Neutrophil (primary cell): Measurements from ENCODE around the gene EFHD2.
"Not testable (repeated sequence)": the region's sequence is repeated elsewhere in the genome, so short reads cannot be mapped to it uniquely, and the experiment has no call there.

Source experiments
- H3K27ac ChIP-seq: fragments of 200-600 bp; sonication (generic); 2 replicates; pipeline ENCODE4 v1.5.1; 2016; ENCODE audit warnings: mild to moderate bottlenecking, moderate library complexity
- H3K27me3 ChIP-seq: fragments of 200-600 bp; sonication (generic); 2 replicates; pipeline ENCODE4 v1.6.0; 2016; ENCODE audit warnings: mild to moderate bottlenecking
- H3K36me3 ChIP-seq: fragments of 200-600 bp; sonication (generic); 2 replicates; pipeline ENCODE4 v1.5.1; 2017
- H3K4me1 ChIP-seq, 2 experiments: fragments of 200-600 bp in 1 of 2; sonication (generic) in 1 of 2; 1 replicate in 1 of 2; 2 replicates in 1 of 2; pipeline versions ENCODE4 v1.5.1 to v1.6.1; 2013 to 2016; ENCODE audit warnings: low read depth in 1 of 2, low read length in 1 of 2, mild to moderate bottlenecking in 1 of 2, moderate library complexity in 1 of 2; ENCODE audit not compliant: control insufficient read depth in 1 of 2, insufficient read depth in 1 of 2
- H3K4me3 ChIP-seq, 2 experiments: fragments of 200-600 bp in 1 of 2; sonication (generic) in 1 of 2; 1 replicate in 1 of 2; 2 replicates in 1 of 2; pipeline ENCODE4 v1.5.1; 2013 to 2016; ENCODE audit warnings: low read depth in 1 of 2, low read length in 1 of 2, mild to moderate bottlenecking in 1 of 2, moderate library complexity in 1 of 2
- H3K9me3 ChIP-seq: fragments of 200-600 bp; sonication (generic); 2 replicates; pipeline ENCODE4 v1.5.1; 2016
- CTCF ChIP-seq: fragments of 200-600 bp; sonication (generic); IDR thresholded peaks from 2 replicates; pipeline ENCODE4 v1.5.1; 2016; ENCODE audit warnings: antibody characterized with exemption

Gene EFHD2

GRCh38 chr1:15465674-15466073, 56.0 kb downstream of the EFHD2 start:
- TF ChIP-seq CTCF, result no peak
- Histone ChIP-seq H3K36me3 (no peaks in the 10 kb centered on the region), H3K9me3 (no peaks in the 10 kb centered on the region), H3K27ac (no peak overlapping the region), H3K4me3 (no peak overlapping the region), H3K4me1 (no peaks in the 10 kb centered on the region), H3K27me3 (no peaks in the 10 kb centered on the region)

GRCh38 chr1:15466955-15467625, 57.4 kb downstream of the EFHD2 start:
- H3K27me3 ChIP-seq, H3K4me3 ChIP-seq, H3K9me3 ChIP-seq, H3K27ac ChIP-seq, H3K36me3 ChIP-seq, H3K4me1 ChIP-seq: not testable (repeated sequence)

- no peak overlapping the region for H3K27ac ChIP-seq
- H3K4me1 ChIP-seq, result no peaks in the 10 kb centered on the region
- H3K36me3 ChIP-seq, result no peaks in the 10 kb centered on the region
- H3K4me3 ChIP-seq, result no peak overlapping the region
- no peaks in the 10 kb centered on the region for H3K9me3 ChIP-seq
- TF ChIP-seq CTCF, result no peak
- no peaks in the 10 kb centered on the region for H3K27me3 ChIP-seq
These were observed 58.5 kb downstream of the EFHD2 start for GRCh38 chr1:15468145-15468544.

- H3K27ac ChIP-seq, result no peak overlapping the region
- no peak overlapping the region for H3K4me3 ChIP-seq
- no peaks in the 10 kb centered on the region for H3K36me3 ChIP-seq
- no peaks in the 10 kb centered on the region for H3K9me3 ChIP-seq
- no peaks in the 10 kb centered on the region for H3K27me3 ChIP-seq
- TF ChIP-seq CTCF, result no peak
- H3K4me1 ChIP-seq, result no peaks in the 10 kb centered on the region
These were observed 59.7 kb downstream of the EFHD2 start for GRCh38 chr1:15469361-15469760.

- H3K36me3 ChIP-seq, H3K27me3 ChIP-seq, H3K4me3 ChIP-seq, H3K9me3 ChIP-seq, H3K27ac ChIP-seq, H3K4me1 ChIP-seq: not testable (repeated sequence)
These were observed 60.2 kb downstream of the EFHD2 start for GRCh38 chr1:15469821-15470448.

GRCh38 chr1:15471067-15471466, 61.4 kb downstream of the EFHD2 start:
- H3K36me3 ChIP-seq, H3K27ac ChIP-seq, H3K9me3 ChIP-seq, H3K27me3 ChIP-seq, H3K4me3 ChIP-seq, H3K4me1 ChIP-seq: not testable (repeated sequence)

GRCh38 chr1:15471723-15472122, 62.0 kb downstream of the EFHD2 start:
- not testable (repeated sequence) for H3K27ac ChIP-seq, H3K27me3 ChIP-seq, H3K4me3 ChIP-seq, H3K36me3 ChIP-seq, H3K4me1 ChIP-seq, H3K9me3 ChIP-seq
